ENCODE measurements around the gene HID1. TPM values are rescaled to one million over a fixed set of nuclear protein-coding genes. Genes with fewer than 3 reads are reported as not detected.
A peak's percentile ranks its signal among the peaks of the same experiment; 100 is the strongest.

HID1 gene
- total RNA-seq, 1 donor from 2014 or later: 3.5 TPM

GRCh38 chr17:74954115-74954514, 18.4 kb downstream of the HID1 start:
- Mint-ChIP-seq H3K9me3 (no peaks in the 10 kb centered on the region), H3K4me3 (no peak overlapping the region), H3K36me3 (no peaks in the 10 kb centered on the region), H3K4me1 (no peaks in the 10 kb centered on the region), H3K27ac (no peak overlapping the region), H3K27me3 (ENCODE audit: insufficient read depth, low read depth) (peaks cover 16% of the 10 kb centered on the region)
- Histone ChIP-seq H3K4me3 (no peak overlapping the region), H2AFZ (replicated peaks) (no peak overlapping the region), H3K9me3 (ENCODE audit: low read depth) (no peaks in the 10 kb centered on the region), H3K27me3 (peaks cover 15% of the 10 kb centered on the region), H3K4me2 (no peak overlapping the region), H3K4me1 (no peaks in the 10 kb centered on the region), H3K27ac (no peak overlapping the region), H3F3A (ENCODE audit: low read depth) (no peaks in the 10 kb centered on the region), H4K20me1 (ENCODE audit: low read depth) (no peaks in the 10 kb centered on the region), H3K36me3 (no peaks in the 10 kb centered on the region), H3K79me2 (ENCODE audit: low read depth) (no peaks in the 10 kb centered on the region), H3K9ac (no peak overlapping the region)
- DNase-seq (ENCODE audit: low spot score): no peak
- TF ChIP-seq EZH2phosphoT487 (IDR thresholded peaks at IDR 0.05) (no peak), CTCF (IDR thresholded peaks at IDR 0.05) (no peak), EZH2 (IDR thresholded peaks at IDR 0.05) (no peak)

- Histone ChIP-seq H3K9me3 (ENCODE audit: low read depth) (no peaks in the 10 kb centered on the region), H3K79me2 (ENCODE audit: low read depth) (no peaks in the 10 kb centered on the region), H4K20me1 (ENCODE audit: low read depth) (no peaks in the 10 kb centered on the region), H3F3A (ENCODE audit: low read depth) (no peaks in the 10 kb centered on the region), H3K4me1 (no peaks in the 10 kb centered on the region), H3K27me3 (peaks cover 6% of the 10 kb centered on the region), H3K4me2 (no peak overlapping the region), H3K27ac (no peak overlapping the region), H3K9ac (no peak overlapping the region), H2AFZ (replicated peaks) (no peak overlapping the region), H3K36me3 (no peaks in the 10 kb centered on the region), H3K4me3 (no peak overlapping the region)
- TF ChIP-seq EZH2phosphoT487 (IDR thresholded peaks at IDR 0.05) (no peak), CTCF (IDR thresholded peaks at IDR 0.05) (no peak), EZH2 (IDR thresholded peaks at IDR 0.05) (no peak)
- H3K9me3 Mint-ChIP-seq: no peaks in the 10 kb centered on the region
- no peak overlapping the region for H3K4me3 Mint-ChIP-seq
- H3K27me3 Mint-ChIP-seq (ENCODE audit: insufficient read depth, low read depth): peaks cover 15% of the 10 kb centered on the region
- DNase-seq (ENCODE audit: low spot score): no peak
- H3K27ac Mint-ChIP-seq: no peak overlapping the region
- H3K36me3 Mint-ChIP-seq: no peaks in the 10 kb centered on the region
- no peaks in the 10 kb centered on the region for H3K4me1 Mint-ChIP-seq
Measured at GRCh38 chr17:74953134-74953687, 19.3 kb downstream of the HID1 start.

GRCh38 chr17:74952431-74953133, 20.0 kb downstream of the HID1 start:
- H3K4me1 Mint-ChIP-seq: no peaks in the 10 kb centered on the region
- Histone ChIP-seq H3K9ac (no peak overlapping the region), H3K27ac (no peak overlapping the region), H3F3A (ENCODE audit: low read depth) (no peaks in the 10 kb centered on the region), H3K4me3 (no peak overlapping the region), H3K79me2 (ENCODE audit: low read depth) (no peaks in the 10 kb centered on the region), H3K4me1 (no peaks in the 10 kb centered on the region), H3K36me3 (no peaks in the 10 kb centered on the region), H3K9me3 (ENCODE audit: low read depth) (no peaks in the 10 kb centered on the region), H2AFZ (replicated peaks) (no peak overlapping the region), H3K4me2 (no peak overlapping the region), H4K20me1 (ENCODE audit: low read depth) (no peaks in the 10 kb centered on the region), H3K27me3 (no peaks in the 10 kb centered on the region)
- no peaks in the 10 kb centered on the region for H3K36me3 Mint-ChIP-seq
- H3K27me3 Mint-ChIP-seq (ENCODE audit: insufficient read depth, low read depth): peaks cover 18% of the 10 kb centered on the region
- H3K4me3 Mint-ChIP-seq: no peak overlapping the region
- H3K9me3 Mint-ChIP-seq: no peaks in the 10 kb centered on the region
- peak overlapping the region; percentile 68 for H3K27ac Mint-ChIP-seq
- no peak for TF ChIP-seq EZH2phosphoT487 (IDR thresholded peaks at IDR 0.05)
- DNase-seq (ENCODE audit: low spot score): no peak
